WTC11 (cell line): ENCODE results near the gene FHOD3.

Source experiments
- ATF3 ChIP-seq: sonication (generic); formaldehyde crosslinking; conservative IDR thresholded peaks from 2 replicates; pipeline ENCODE4 v1.8.1; 2022; ENCODE audit warnings: mild to moderate bottlenecking, missing genetic modification reagents
- CREM ChIP-seq: sonication (generic); formaldehyde crosslinking; IDR thresholded peaks from 2 replicates; pipeline ENCODE4 v1.8.1; 2022; ENCODE audit warnings: mild to moderate bottlenecking, missing genetic modification reagents, moderate library complexity
- CTCF ChIP-seq: fragments of 200-600 bp; IDR thresholded peaks from 2 replicates; pipeline ENCODE4 v1.8.0; 2022; ENCODE audit warnings: antibody characterized with exemption
- ELF4 ChIP-seq: sonication (generic); formaldehyde crosslinking; IDR thresholded peaks from 2 replicates; pipeline ENCODE4 v1.8.1; 2022; ENCODE audit warnings: low read depth, mild to moderate bottlenecking, moderate library complexity, missing genetic modification reagents
- JUN ChIP-seq: sonication (generic); formaldehyde crosslinking; IDR thresholded peaks from 2 replicates; pipeline ENCODE4 v1.8.0; 2023; ENCODE audit warnings: mild to moderate bottlenecking, missing genetic modification reagents
- MAX ChIP-seq: sonication (generic); formaldehyde crosslinking; IDR thresholded peaks from 2 replicates; pipeline ENCODE4 v1.8.0; 2022; ENCODE audit warnings: mild to moderate bottlenecking, missing genetic modification reagents
- ZNF263 ChIP-seq: sonication (generic); formaldehyde crosslinking; IDR thresholded peaks from 2 replicates; pipeline ENCODE4 v1.8.1; 2022; ENCODE audit warnings: low read depth, mild to moderate bottlenecking, moderate library complexity, missing genetic modification reagents

GRCh38 chr18:36589857-36590543 lies 292.5 kb downstream of the FHOD3 start:
- no peak for TF ChIP-seq CTCF
- no peak for TF ChIP-seq ELF4 (CRISPR knock-in tag)
- no peak for TF ChIP-seq ATF3
- no peak for TF ChIP-seq JUN (CRISPR knock-in tag)
- TF ChIP-seq MAX, result no peak
- TF ChIP-seq ZNF263 (CRISPR knock-in tag), result no peak
- no peak for TF ChIP-seq CREM (CRISPR knock-in tag)
